DND-41 (cell line): ENCODE results near the gene ERAL1.

ENCODE experiments used
- EZH2 ChIP-seq: IDR thresholded peaks from 3 replicates; pipeline ENCODE4 v1.6.1; 2012; ENCODE audit warnings: borderline replicate concordance, low read depth, mild to moderate bottlenecking, moderate library complexity, low read length, inconsistent platforms; ENCODE audit not compliant: severe bottlenecking
- TF ChIP-seq, protein P1 (sequence below): IDR thresholded peaks from 2 replicates; pipeline ENCODE4 v1.5.1; 2012; ENCODE audit warnings: borderline replicate concordance, low read length, moderate library complexity, mild to moderate bottlenecking; ENCODE audit not compliant: poor library complexity, severe bottlenecking; ENCODE audit errors: extremely low read depth

DNA sequence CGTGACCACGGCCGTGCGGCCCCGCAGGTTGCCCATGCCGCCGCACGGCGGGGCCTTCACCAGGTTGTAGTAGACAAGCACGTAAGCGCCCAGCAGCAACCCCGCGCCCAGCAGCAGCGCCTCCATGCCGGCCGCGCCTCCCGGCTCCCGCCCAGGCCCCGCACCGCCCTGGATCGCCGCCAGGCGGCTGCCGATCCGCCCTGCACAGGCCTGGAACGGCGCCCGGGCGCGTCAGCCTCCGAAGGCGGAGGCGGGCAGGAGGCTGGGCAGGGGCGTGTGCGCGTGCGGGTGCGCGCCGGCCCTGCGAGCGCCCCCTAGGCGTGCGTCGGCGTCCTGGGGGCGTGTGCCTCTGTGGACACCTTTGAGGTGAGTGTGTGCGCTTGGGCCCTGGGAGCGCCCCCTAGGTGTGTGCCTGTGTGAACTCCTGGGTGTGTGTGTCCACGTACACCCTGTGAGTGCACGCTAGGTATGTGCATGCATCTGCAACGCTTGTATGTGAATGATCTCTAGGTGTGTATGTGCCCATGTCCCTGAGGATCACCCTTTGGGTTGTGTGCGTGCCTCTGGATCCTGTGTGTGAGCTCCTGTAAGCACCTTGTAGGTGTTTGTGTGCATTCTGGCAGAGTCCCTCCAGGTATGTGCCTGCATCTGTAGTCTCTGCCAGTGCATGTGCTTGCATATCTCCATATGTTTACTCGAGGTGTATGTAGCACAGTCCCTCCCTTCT lies 48.2 kb downstream of the ERAL1 start, which contains the start of gene DHRS13:
- TF ChIP-seq, protein P1, sequence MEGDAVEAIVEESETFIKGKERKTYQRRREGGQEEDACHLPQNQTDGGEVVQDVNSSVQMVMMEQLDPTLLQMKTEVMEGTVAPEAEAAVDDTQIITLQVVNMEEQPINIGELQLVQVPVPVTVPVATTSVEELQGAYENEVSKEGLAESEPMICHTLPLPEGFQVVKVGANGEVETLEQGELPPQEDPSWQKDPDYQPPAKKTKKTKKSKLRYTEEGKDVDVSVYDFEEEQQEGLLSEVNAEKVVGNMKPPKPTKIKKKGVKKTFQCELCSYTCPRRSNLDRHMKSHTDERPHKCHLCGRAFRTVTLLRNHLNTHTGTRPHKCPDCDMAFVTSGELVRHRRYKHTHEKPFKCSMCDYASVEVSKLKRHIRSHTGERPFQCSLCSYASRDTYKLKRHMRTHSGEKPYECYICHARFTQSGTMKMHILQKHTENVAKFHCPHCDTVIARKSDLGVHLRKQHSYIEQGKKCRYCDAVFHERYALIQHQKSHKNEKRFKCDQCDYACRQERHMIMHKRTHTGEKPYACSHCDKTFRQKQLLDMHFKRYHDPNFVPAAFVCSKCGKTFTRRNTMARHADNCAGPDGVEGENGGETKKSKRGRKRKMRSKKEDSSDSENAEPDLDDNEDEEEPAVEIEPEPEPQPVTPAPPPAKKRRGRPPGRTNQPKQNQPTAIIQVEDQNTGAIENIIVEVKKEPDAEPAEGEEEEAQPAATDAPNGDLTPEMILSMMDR, result peak; percentile 97
- TF ChIP-seq EZH2, result no peak
